Hippocampal formation (tissue), 2 donors: ENCODE data around the gene KAZN.

ENCODE experiments used
- DNase-seq, 2 donors: peaks; one replicate each; lab custom pipeline; 2025; lab: John Stamatoyannopoulos, UW

KAZN gene

DNA sequence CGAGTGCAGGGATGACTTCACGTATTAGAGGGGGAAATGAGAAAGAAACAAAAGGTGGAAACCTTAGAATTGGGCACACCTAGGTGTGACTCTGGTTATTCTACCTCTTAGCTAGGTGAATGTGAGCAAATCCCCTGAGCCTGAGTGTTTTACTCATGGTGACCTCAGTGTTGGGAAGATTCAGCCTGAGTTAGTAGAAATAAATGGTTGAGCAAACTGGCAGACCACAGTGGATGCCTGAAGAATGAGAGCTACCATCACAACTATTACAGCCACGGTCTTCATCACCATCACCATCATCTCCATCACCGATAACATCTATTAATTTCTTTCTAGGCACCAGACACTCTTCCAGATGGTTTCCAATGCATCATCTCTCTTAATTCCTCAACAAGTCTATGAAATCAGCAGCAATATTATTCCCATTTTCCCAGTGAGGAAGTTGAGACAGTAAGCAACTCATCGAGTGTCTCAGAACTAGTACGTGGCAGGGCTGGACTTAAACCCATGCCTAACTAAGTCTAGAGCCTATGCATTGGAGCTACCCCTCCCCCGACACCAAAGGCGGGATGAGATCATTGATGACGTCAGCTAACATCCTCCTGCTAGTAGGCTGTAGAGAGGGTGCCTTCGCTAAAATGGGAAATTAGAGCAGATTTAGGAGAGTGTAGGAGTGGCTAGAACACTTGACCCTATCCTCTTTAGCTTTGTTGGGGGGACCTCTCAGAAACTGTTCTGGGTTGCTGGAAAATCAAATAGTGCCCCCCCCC is 7.9 kb upstream of the KAZN start:
- no peak for DNase-seq

GRCh38 chr1:14591600-14591999 is 6.9 kb upstream of the KAZN start:
- DNase-seq: no peak

- no peak for DNase-seq
These were observed 6.4 kb upstream of the KAZN start for GRCh38 chr1:14592004-14592631.

- DNase-seq: no peak
These were observed 5.2 kb upstream of the KAZN start for GRCh38 chr1:14593302-14593701.

DNA sequence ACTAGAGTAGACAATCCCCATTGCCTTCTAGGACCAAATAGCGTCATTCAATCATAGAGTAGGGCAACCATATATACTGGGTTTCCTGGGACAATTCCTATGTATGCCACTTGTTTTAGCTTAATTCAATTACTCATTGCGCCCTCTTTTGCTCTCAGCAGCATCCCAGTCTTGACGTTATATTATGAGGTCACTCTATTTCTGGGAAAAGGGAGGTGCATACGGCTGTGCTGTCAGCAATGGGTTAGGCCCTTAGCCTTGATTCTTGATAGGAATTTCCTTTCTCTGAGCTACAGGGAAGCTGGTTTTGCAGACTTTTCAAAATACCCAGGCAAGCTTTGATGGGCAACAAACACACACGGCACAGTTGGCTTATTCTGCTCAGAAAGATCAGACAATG is 4.4 kb upstream of the KAZN start:
- no peak for DNase-seq

DNA sequence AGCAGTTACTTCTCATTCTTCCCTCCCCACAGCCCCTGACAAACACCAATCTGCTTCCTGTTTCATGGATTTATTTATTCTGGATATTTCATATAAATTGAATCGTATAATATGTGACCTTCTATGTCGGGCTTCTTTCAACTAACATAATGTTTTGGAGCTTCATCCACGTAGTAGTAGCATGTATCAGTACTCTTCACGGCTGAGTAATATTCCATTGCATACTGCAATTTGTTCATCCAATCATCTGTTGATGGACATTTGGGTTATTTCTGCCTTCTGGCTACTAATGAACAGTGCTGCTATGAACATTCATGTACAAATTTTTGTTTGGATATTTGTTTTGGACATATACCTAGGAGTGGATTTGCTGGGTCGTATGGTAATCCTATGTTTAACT is 1.9 kb upstream of the KAZN start:
- no peak for DNase-seq

GRCh38 chr1:14597343-14598006 is 1.0 kb upstream of the KAZN start:
- DNase-seq: no peak

- DNase-seq: no peak
These were observed 433 bp upstream of the KAZN start for GRCh38 chr1:14598007-14598497.

DNA sequence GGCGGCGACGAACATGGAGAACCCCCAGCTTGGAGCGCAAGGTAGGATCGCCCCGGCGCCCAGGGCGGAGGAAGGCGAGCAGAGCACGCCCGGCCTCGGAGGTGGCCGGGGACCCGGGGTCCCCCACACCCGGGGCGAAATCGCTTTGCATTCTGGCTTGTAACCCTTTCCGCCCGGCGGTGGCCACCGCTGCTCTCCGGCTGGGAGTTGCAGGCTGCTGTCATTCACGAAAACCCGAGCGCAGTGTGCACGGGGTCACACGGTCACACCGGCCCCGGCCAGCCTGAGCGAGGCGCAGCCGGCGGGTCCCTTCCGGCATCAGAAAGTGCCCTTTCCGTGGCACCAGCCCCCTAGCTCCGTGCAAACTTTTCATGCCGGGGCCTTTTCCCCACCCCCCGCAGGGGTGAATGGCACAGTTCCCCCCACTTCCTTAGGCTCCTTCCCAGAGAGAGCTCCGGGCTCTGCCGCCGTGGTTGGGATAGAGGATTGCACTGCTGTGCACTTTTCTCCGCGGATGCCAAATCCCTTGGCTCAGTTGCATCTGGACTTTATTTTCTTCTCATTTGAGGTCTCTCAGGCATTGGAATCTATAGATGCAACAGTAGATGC is 802 bp downstream of the KAZN start:
- DNase-seq: no peak

GRCh38 chr1:14599800-14600199 is 1.3 kb downstream of the KAZN start:
- DNase-seq: no peak

- no peak for DNase-seq
These were observed 2.1 kb downstream of the KAZN start for GRCh38 chr1:14600405-14601112.

DNA sequence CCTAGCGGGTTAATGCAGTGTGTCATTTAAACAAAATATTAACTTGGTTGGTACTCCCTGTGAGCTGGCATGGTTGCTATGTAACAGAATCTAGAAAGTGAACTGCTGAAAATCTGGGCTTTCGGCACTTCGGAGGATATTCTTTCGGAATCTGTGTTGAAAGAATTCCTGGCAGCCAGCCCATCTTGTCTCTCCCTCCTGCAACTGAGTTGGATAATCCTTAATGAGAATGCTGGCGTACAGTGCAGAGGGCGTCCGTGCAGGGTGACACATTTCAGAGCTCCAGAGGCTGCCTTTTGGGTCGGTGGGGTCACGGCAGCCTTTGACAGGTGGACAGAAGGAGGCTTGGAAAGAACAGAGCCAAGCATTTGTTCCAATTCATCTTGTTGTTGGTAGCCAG is 3.7 kb downstream of the KAZN start:
- DNase-seq: peak in 1 of 2 donors; percentile 21

- no peak for DNase-seq
These were observed 5.2 kb downstream of the KAZN start for GRCh38 chr1:14603645-14604044.

DNA sequence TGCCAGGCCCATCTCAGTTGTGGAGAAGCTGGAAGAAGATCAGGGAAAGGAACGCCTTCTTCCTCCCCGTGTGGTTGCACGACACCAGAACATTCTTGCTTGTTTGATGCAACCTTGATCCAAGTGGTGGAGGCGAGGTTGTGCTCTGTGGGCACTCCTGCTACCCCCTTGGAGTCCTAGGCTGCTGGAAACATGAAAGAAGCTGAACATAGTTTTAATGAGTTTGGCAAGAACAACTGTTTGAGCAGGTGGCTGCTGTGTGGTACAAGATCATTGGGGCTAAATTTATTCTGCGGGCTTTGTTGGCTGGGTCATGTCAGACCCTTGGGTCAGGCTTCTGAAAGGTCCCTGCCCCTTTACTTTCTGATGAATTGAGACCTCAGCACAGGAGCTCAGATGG is 5.9 kb downstream of the KAZN start:
- DNase-seq: no peak

GRCh38 chr1:14605945-14606344 is 7.5 kb downstream of the KAZN start:
- no peak for DNase-seq

- DNase-seq: peak in 1 of 2 donors; percentile 23
These were observed 8.1 kb downstream of the KAZN start for GRCh38 chr1:14606632-14607031.

GRCh38 chr1:14607295-14607694 is 8.8 kb downstream of the KAZN start:
- peak in 1 of 2 donors; percentile 31 for DNase-seq

DNA sequence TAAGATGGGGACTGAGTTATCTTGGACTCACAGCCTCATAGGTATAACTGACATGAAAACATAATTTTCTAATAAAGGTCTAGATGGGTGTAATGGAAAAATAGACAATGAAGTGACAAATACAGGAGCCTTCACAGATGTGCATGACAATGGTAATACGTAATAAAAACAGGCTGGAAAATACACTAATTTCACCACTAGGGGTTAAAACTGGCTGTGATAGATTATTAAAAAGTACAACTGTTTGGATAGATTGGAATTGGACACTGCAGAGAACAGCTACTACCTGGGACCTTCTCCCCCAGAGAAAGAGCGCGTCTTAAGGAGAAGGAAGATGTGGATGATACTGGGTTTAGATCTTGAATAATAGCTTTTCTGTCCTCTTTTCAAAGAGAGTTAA is 9.8 kb downstream of the KAZN start:
- no peak for DNase-seq

DNA sequence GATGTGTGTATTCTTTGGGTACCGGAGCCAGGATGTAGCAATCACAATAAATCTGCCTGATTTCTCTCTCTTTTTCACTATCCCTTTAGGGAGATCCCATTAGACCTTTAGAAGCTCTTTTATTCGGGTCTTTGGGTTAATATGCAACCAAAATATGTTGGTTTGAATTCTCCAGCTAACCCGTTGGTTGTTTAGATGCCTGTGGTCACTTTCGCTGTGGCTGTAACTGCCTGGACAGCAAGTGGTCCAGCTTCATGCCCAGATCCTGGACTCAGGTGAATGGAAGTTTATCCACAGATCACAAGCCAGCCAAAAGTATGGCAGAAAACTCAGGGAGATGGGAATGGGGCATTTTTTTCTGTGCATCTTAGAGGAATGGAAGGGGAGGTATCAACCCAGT is 12.3 kb downstream of the KAZN start:
- no peak for DNase-seq

DNA sequence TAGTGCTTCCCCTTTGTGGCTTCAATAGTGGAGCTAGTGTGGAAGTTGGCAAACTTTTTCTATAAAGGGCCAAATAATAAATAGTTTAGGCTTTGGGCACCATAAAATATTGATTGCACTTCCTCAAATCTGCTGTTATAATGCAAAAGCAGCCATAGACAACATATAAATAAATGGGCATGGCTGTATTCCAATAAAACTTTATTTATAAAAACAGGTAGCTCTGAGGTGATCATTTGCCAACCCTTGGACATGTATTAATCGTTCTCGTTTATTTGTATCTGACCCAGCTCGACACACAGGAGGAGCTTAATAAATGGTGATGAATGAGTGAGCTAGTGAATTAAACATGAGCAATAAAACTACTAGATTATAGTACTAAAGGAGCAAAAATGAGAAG is 13.3 kb downstream of the KAZN start:
- no peak for DNase-seq

DNA sequence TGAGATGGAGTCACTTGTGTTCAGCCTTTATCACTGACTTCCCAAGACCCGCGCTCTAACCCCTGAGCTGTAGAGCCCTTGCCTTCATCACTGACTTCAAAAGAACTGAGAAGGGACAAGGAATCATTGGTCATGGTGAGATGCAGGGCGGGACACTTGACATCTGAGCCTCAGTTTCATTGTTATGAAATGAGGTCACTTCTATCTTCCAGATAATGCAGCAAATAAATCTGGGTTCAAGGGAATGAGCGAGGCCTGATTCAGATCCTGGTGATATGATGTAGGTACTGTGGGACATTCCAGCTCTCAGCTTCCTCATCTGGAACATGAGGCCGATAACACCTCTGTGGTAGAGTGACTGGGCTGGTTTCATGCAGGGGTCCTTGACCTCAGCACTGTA is 13.8 kb downstream of the KAZN start:
- no peak for DNase-seq

- DNase-seq: no peak
These were observed 15.4 kb downstream of the KAZN start for GRCh38 chr1:14613926-14614325.
